GM21825 (cell line): ENCODE data around the gene SLC20A1.
A peak's percentile ranks its signal among the peaks of the same experiment; 100 is the strongest.

ENCODE experiments used
- ATAC-seq: cut with Tn5 transposase; IDR thresholded peaks from one replicate; pipeline ENCODE4 v1.9.1; 2021; ENCODE audit warnings: mild to moderate bottlenecking, moderate library complexity; ENCODE audit not compliant: unreplicated experiment

Gene SLC20A1

GRCh38 chr2:112625474-112626114 lies 20.1 kb upstream of the SLC20A1 start:
- no peak for ATAC-seq

GRCh38 chr2:112626604-112627059 lies 19.1 kb upstream of the SLC20A1 start:
- ATAC-seq, result no peak

- ATAC-seq, result no peak
Observed at GRCh38 chr2:112627060-112628040, 18.4 kb upstream of the SLC20A1 start.

GRCh38 chr2:112629224-112629623 lies 16.5 kb upstream of the SLC20A1 start:
- ATAC-seq, result no peak

GRCh38 chr2:112629823-112630222 lies 15.9 kb upstream of the SLC20A1 start:
- no peak for ATAC-seq

DNA sequence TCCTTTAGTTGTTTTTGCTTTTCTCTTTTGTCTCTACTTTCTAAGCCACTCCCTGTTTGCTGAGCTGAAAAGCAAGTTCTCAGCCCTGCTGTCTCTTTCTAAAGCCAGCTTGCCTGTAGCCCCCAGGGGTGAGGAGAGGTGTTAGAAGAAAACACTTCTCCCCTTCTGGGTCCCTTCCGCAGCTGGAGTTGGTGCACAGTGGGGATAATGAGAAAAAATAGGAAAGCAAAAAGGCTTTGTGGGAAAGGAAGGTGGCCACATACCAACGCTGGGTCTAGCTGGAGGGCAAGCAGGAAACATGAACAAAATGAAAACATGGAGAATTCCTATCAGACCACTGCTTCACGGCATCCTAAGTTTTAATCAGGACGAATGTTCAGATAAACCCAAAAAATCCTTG lies 15.5 kb upstream of the SLC20A1 start:
- no peak for ATAC-seq

- no peak for ATAC-seq
Observed at GRCh38 chr2:112633708-112634107, 12.0 kb upstream of the SLC20A1 start.

DNA sequence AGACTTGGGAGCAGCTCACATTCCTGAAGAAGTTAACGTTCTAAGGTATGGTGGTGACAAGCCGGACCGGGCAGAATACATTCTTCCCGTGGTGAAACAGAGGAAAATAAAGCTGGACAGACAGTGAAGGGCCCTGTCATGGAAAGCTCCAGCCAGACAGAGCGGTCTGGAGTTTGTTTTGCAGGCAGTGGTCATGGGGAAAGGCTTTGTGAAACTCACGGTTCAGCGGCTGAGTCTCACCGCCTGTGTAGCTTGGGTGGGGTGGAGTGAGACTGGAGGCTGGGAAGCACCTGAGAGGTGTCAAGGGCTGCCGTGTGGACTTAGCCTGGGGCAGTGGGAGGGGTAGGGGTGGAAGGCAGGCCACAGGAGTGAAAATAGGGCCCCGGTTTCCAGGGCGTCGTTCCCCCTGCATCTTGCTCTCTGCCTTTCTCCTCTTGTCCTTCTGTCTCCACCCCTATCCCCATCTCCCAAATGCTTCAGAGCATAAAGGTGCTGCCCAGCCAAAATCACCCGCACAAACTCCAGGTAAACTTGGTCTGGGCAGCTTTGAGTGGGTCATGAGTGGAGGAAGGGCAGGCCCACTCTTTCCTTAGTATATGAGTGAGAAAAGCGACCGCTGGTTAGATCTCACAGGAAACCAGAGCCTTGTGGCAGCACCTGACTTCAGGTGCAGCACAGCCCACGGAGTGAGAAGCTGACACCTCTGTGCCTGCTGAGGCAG lies 11.4 kb upstream of the SLC20A1 start:
- ATAC-seq, result no peak

DNA sequence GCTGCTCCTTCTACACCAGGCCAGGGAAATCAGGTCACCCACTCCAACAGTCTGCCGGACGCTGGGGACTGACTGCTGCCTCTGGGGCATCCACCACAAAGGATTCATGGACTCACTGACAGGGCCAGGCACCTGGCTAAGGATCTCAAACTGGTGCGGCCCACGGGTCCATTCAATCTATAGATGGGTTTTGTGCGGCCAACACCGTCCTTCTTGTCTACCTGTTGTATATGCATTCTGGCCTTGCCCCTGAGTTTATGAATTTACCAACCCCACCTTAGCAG lies 10.9 kb upstream of the SLC20A1 start:
- no peak for ATAC-seq

- ATAC-seq, result peak; percentile 86
Observed at GRCh38 chr2:112636605-112637288, 9.0 kb upstream of the SLC20A1 start.

DNA sequence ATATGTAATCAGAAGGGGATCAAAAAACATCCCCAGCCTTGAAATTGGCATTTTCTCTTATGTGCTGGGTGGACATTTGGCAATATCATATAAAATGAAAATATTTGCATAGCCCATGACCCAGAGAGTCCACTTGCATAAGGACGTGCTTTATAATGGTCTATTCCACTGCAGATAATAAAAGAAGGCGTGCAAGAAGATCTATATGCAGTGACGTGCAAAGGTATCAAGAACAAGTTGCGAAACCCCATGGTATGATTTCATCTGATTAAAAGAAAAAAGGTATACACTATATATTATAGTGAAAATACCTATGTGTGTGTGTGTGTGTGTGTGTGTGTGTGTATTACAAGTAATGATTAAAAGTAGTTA lies 8.5 kb upstream of the SLC20A1 start:
- ATAC-seq, result no peak

- ATAC-seq, result no peak
Observed at GRCh38 chr2:112639936-112640335, 5.8 kb upstream of the SLC20A1 start.

DNA sequence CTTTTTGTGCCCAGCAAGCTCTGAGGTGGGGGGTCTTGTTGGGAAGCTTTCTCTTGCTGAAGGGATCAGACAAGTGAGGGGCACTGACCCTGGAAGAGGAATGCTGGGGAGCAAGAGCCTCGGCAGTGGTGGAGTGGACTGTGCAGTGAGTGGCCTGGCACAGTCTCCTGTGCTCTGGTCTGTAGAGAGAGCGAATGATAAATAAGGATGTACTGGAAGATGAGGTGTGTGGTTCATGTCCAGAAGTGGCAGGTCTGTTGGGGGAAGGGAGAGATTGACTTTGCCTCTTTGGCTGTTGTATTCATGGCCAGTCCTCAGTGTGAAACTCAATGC lies 5.3 kb upstream of the SLC20A1 start:
- no peak for ATAC-seq

DNA sequence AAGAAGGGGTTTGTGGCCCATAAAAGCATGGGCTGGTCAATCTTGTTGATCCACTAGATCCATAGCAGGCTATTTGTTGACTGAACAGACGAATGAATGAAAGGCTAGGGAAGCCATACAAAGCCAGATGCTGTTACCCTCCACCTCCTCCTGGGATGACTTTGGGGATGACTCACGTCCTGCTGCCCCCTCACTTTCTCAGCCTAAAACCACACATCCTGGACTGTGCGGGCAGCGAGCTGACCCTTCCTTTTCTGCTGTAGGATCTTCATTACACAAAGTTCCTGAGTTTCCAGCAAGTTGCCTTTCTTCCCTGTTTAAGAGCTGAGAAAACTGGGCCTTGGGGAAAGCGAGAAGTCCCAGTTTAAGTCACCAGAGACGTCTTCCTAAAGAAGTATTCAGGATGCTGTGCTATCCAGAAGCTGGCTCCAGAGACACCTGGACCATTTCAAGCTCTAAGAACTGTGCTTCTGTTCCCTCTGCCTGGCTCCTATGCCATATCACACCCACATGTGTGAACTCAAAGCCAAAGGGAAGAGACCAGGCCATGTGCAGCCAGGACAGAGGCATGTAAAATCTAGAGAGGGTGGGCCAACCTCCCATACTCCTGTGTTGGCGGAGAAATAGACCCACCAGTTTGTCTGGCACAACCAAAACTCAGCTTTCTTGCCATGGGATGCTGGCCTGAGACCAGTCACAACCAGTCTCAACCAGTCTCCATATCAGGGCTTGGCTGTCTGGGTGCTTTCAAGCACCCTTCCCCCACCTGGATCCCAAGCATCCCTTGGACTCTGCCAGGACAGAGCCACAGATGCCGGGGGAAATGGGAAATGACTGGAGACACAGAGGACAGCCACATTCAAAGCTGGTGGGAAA lies 4.7 kb upstream of the SLC20A1 start:
- ATAC-seq, result no peak

GRCh38 chr2:112641701-112642100 lies 4.0 kb upstream of the SLC20A1 start:
- no peak for ATAC-seq

DNA sequence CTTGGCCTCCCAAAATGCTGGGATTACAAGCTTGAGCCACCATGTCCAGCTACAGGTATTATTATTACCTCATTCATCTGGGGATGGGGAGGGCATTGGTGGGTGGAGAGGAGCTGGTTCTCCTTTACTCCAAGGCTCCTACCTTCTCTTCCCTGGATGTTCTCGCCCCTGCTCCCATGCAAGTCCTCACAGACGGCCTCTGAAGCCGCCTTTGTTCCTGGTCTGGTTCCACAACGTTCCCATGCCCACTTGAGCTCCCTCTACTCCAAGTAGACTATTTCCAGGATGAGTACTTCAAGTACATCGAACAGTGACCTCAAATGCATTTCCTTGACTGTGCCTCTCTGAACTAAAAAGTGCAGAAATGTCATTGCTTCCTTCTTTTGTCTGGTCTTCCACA lies 3.2 kb upstream of the SLC20A1 start:
- no peak for ATAC-seq

DNA sequence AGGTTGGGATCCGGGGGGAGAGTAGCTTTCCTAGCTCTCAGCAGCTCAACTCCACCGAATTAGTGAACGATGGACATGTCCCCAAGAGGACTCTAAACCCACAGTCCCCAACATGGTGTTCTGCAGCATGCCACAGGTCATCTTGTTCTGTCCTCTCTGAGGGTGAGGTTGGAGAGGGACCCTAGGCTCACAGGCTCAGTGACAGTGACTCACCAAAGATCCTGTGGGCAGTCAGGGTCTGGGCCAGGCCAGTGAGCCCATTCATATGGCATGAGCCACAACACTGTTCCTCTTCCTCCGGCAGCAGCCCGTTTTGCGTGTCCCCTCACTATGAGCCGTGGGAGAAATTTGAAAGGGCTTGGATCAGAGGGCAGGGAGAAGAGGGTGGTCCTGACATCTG lies 2.8 kb upstream of the SLC20A1 start:
- no peak for ATAC-seq

GRCh38 chr2:112643488-112643887 lies 2.3 kb upstream of the SLC20A1 start:
- ATAC-seq, result no peak

GRCh38 chr2:112644155-112644932 lies 1.4 kb upstream of the SLC20A1 start:
- ATAC-seq, result no peak

DNA sequence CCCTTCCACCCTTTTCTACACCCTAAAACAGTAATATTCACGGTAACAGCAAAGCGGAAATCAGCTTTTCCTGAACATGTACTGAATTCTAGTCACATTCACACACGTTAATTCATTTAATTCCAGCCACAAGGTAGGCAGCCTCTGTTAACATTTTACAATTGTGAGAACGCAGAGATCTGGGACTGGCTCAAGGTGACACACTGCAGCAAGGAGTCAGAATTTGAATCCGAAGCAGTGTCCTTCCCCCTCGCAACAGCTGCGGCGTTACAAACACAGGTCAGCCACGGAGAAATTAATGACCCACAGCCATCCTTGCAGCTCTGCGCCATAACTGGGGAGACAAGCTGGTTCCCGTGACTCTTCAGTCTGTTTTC lies 818 bp upstream of the SLC20A1 start:
- no peak for ATAC-seq
